ENCODE data around the gene HPD. TPM values are rescaled to one million over a fixed set of nuclear protein-coding genes. Genes with fewer than 3 reads are reported as not detected.

HPD gene
- total and polyA plus RNA-seq, 2 of the 4 experiments (the other 2 are of a cell fraction), result 0.15 to 0.18 TPM

GRCh38 chr12:121799156-121799841 is 59.4 kb downstream of the HPD start (continued):
- TF ChIP-seq USF2 (IDR thresholded peaks at IDR 0.05; ENCODE audit: low read depth, low read length) (no peak), RFX5 (IDR thresholded peaks at IDR 0.05; ENCODE audit: low read depth, low read length) (no peak)

GRCh38 chr12:121798787-121799155 is 59.9 kb downstream of the HPD start:
- H3K18ac ChIP-seq (ENCODE audit: low read depth, low read length), result no peak overlapping the region
- H3K79me1 ChIP-seq (ENCODE audit: low read depth in 1 of 2, low read length in 2 of 2), result peaks cover 6 to 57% of the 10 kb centered on the region in 2 experiments; a peak in 3 of 4 replicates
- ATAC-seq (ENCODE audit: low read depth) (no peak), DNase-seq (no peak)
- peaks cover 9% of the 10 kb centered on the region; the same call in 1 of the 2 replicates for H3K36me3 ChIP-seq (ENCODE audit: control insufficient read depth, insufficient read depth, low read length)
- 50% methylated on average over 6 of the region's 10 CpGs; no CpG with 5 or more reads in 1 of the 2 experiments for WGBS, 2 experiments (ENCODE audit: extremely low coverage in 2 of 2, insufficient read length in 1 of 2)
- no peak for TF ChIP-seq RFX5 (IDR thresholded peaks at IDR 0.05; ENCODE audit: low read depth, low read length)
- H3K4me2 ChIP-seq (ENCODE audit: low read depth, low read length), result peak overlapping the region; percentile 88
- H2AK5ac ChIP-seq (ENCODE audit: low read depth, low read length), result peak overlapping the region; percentile 78
- H2AFZ ChIP-seq (replicated peaks; ENCODE audit: low read length, poor library complexity), result no peak overlapping the region
- peak overlapping the region; percentile 73 for H2BK5ac ChIP-seq (ENCODE audit: low read depth, low read length, poor library complexity, severe bottlenecking)
- H4K5ac ChIP-seq (ENCODE audit: low read depth, low read length), result 0 out of 2 replicates have a peak overlapping the region, but pooled peaks have one; percentile 12
- no peak overlapping the region; the same call in 1 of the 2 replicates for H3K56ac ChIP-seq (ENCODE audit: extremely low read depth, insufficient read depth, low read length)
- ChIA-PET POLR2A (ENCODE audit: unreplicated experiment) (no interaction called here), CTCF (interaction anchor here (0.5 to 2.3 kb wide), 3 partner anchors 13 to 90 kb away, joined by 3 to 8 read pairs (median 3); partner anchors contain the start of gene PSMD9)
- in situ Hi-C loops (cut with MboI; ENCODE audit: low sequenced_read_pairs) (no loop called here), dilution Hi-C loops (cut with HindIII; ENCODE audit: low sequenced_read_pairs, unreplicated experiment) (no loop called here), intact Hi-C loops (cut with micrococcal nuclease) (loop anchor here (5.0 to 10.0 kb wide), 2 partner anchors 224 to 244 kb away; partner anchors contain the start of gene BCL7A)
- H3K4me1 ChIP-seq (ENCODE audit: control insufficient read depth, insufficient read depth, low read length), result peaks cover 34% of the 10 kb centered on the region
- H2BK20ac ChIP-seq (ENCODE audit: low read depth, low read length), result 0 out of 2 replicates have a peak overlapping the region, but pooled peaks have one; percentile 18
- peak overlapping the region; percentile 77 for H3K4ac ChIP-seq (ENCODE audit: low read depth, low read length)
- BruUV-seq (replicated peaks), result no TSS peak
- H4K20me1 ChIP-seq (ENCODE audit: insufficient read depth, low read length), result peaks cover 11% of the 10 kb centered on the region
- peak overlapping the region in 1 of 2 experiments; percentile 29; a peak in 3 of 4 replicates for H4K8ac ChIP-seq (ENCODE audit: low read depth in 2 of 2, low read length in 2 of 2)
- H3K9me1 ChIP-seq (ENCODE audit: insufficient read depth, low read length), result peaks cover 4% of the 10 kb centered on the region; the same call in 1 of the 2 replicates
- peak overlapping the region; percentile 67 for H3K9ac ChIP-seq (ENCODE audit: low read depth, low read length)
- peak overlapping the region; percentile 13; the same call in 1 of the 2 replicates for H3K4me3 ChIP-seq (ENCODE audit: insufficient read depth, low read depth, low read length)
- peak overlapping the region; percentile 77 for H3K27ac ChIP-seq (ENCODE audit: insufficient read depth, low read length)
- H2BK120ac ChIP-seq (ENCODE audit: low read depth, low read length), result peak overlapping the region; percentile 5; the same call in 1 of the 2 replicates
- H2AK9ac ChIP-seq (replicated peaks; ENCODE audit: low read depth, low read length, poor library complexity), result peak overlapping the region; percentile 95
- H3K9me3 ChIP-seq (ENCODE audit: control insufficient read depth, insufficient read depth, low read length), result no peaks in the 10 kb centered on the region
- H3K14ac ChIP-seq (replicated peaks; ENCODE audit: low read depth, low read length), result peak overlapping the region; percentile 61
- no peaks in the 10 kb centered on the region for H3K27me3 ChIP-seq (ENCODE audit: control insufficient read depth, insufficient read depth, low read length)
- H3K23ac ChIP-seq (ENCODE audit: low read depth, low read length), result peak overlapping the region; percentile 92
- peak overlapping the region; percentile 78 for H4K91ac ChIP-seq (ENCODE audit: insufficient read depth, low read depth, low read length)
- H2BK15ac ChIP-seq (ENCODE audit: low read depth, low read length), result no peak overlapping the region
